Right lung (tissue), 5 donors: ENCODE data around the gene ADCY10. TPM values are rescaled to one million over a fixed set of nuclear protein-coding genes. Genes with fewer than 3 reads are reported as not detected.

Experiments
- DNase-seq, 2 donors: peaks; one replicate each; pipeline ENCODE4 v3.0.0-alpha.2; 2013
- polyA plus RNA-seq, 5 donors: library from polyadenylated mRNA; unstranded; fragments of 120-200 nt; gene quantifications; one replicate each; pipeline versions ENCODE4 v1.2.1 to v1.2.3, GENCODE V29; 2013; ENCODE audit warnings: inconsistent platforms in 1 of 5, low replicate concordance in 1 of 5; ENCODE audit not compliant: insufficient read length in 5 of 5, insufficient read depth in 1 of 5

Gene ADCY10
- polyA plus RNA-seq, 5 donors, result 0.18 to 0.51 (median 0.23) TPM

DNA sequence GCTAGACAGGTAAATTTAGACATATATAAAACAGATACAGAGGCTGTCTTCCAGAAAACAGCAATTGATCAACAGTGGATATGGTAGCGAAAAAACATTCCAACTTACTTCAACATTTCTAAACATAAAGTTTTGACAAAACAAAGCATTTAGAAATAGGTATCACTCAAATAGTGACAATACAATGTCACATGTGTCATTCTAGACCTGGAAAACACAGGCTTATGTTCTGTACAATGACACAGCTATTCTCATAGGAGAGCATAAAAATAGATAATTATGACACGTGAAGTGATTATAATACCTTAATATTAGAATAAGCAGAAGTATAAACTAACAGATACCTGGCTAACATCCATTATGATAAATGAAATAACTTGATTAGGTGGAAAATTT, 14.5 kb upstream of the ADCY10 start:
- DNase-seq, result no peak

DNA sequence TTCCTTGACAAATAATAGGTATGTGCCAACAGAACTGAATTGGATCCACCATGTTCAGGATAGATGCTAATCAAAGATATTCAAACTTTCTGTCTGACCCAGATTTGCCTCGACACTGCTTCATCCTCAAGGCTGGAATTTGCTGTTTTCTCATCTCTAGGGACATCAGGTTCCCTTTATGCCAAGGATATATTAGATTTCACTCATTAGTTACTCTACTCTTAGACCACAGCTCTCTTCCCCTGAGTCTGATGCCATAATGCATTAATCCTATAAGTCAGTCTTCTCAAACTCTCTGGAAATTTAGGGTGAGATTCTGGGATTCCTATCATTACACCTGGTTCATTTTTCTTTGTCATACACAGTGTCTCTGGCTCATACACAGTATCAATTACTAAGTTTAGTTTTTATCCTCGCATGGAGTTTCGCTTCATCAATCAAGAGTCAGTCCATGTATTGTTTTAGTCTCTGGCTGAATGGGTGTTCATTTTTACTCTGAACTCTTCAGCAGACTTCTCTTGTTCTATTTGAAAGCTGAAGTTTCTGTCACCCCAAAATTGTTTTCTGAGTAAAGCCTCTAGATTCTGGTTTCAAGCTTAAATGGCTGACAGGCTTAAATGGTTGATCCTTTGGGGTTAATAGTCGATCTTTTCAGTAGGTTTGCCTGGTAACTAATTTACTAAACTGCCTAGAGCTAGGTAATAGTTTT, 13.3 kb upstream of the ADCY10 start:
- DNase-seq, result no peak

DNA sequence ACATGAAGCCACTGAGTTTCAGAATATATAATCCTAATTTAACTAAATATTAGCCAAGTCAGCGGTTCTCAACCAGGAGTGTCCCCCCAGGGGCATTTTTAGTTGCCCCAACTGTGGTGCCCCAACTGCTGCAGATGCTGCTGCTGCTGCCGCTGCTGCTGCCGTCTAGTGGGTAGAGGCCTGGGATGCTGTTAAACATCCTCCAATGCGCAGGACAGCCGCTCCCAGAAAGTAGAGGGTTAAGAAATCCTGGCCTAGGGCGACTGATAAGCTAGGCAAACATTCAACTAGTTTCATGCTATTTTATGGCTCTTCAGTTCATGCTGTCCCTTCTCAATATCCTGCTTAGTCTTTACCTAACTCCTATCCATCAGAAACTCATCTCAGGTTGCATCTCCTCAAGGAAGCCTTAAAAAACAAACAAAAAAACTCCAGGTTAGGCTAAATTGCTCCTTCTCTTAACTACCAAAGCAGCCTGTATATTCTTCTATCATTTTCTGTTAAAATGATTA, 12.6 kb upstream of the ADCY10 start:
- no peak for DNase-seq

DNA sequence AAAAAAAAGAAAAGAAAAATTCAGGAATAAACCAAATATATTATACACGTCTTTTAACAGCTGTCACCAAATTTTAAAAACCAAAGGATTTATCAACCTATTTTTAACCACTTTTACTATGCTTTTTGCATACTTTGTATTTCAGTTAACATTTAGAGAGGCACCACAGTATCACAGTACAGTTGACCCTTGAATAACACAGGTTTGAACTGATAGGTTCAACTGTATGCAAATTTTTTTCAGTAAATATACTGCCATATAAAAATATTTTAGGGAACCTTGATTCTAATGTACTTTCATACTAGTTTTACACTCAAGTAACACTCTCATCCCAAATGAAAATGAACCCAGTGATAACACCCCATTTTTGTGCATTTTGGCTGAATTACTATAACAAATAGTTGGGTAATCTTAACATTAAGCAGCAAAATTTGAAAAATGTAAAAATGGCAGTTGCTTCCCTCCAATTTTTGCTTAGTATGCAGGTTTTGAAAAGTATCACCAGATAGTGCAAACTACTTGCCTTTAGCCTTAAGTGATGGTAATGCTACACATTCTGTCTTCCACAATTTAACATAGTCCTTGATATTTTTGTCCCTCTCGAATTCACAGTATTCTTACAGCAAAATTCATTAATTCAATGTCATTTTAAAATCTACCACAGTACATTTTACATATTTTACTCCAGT, 10.8 kb upstream of the ADCY10 start:
- no peak for DNase-seq

DNA sequence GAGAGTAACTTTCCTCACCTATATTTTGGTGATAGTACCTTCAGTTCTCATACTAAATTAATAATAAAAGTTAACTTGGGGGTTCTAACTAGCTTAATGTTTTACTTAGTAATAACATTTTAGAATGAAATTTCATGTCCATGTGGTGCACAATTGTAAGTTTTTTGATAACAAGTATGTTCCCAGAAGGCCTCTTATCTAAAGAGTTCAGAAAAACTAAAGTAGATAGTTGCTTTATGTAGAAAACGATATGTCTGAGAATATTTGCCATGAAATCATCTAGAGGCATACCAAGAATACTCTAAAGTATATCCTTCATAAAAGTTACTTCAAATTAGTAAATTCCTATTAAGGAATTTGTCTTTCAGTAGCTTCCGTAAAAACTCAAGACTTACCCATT, 10.2 kb upstream of the ADCY10 start:
- no peak for DNase-seq

DNA sequence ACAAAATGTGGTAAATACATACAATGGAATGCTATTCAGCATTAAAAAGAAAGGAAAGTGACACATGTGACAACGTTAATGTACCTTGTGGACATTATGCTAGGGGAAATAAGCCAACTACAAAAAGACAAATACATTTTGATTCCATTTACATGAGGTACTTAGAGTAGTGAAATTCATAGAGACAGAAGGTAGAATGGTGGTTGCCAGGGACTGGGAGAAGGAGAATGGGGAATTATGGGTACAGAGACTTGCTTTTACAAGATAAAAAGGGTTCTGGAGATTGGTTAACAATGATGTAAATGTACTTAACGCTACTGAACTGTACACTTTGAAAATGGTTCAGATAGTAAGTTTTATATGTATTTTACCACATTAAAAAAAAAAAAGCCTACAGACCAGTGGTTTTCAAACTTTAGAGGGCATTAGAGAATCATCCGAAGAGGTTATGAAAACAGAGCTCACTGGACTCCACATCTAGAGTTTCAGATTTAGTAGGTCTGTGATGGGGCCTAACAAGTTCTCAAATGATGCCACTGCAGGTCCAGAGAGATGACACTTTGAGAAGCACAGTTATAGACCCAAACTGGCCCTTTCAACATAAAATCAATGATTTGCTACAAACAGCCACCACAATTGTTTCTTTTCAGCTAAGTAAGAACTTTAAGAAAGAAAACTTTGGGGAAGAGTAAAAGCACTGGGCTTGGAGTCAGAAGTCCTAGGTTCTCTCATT, 9.6 kb upstream of the ADCY10 start:
- DNase-seq, result no peak

DNA sequence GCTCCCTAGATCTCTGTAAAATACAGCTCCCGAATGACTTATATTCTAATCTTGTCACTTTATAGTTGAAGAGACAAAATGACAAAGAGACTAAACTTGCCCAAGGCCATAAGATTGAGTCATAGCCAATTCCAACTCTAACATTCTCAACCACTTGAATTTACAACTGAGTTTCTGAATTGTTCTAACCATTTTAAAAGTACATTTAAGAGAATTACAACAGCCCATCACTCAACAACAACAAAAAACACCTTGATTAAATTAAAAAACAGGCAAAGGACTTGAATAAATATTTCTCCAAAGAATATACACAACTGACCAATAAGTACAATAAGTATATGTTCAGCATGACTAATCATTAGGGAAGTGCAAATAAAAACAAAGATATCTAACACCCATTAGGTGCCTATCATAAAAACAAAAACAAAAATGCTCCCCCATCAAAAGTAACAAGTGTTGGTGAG, 8.7 kb upstream of the ADCY10 start:
- no peak for DNase-seq

GRCh38 chr1:167922023-167922422, 8.1 kb upstream of the ADCY10 start:
- DNase-seq, result no peak

DNA sequence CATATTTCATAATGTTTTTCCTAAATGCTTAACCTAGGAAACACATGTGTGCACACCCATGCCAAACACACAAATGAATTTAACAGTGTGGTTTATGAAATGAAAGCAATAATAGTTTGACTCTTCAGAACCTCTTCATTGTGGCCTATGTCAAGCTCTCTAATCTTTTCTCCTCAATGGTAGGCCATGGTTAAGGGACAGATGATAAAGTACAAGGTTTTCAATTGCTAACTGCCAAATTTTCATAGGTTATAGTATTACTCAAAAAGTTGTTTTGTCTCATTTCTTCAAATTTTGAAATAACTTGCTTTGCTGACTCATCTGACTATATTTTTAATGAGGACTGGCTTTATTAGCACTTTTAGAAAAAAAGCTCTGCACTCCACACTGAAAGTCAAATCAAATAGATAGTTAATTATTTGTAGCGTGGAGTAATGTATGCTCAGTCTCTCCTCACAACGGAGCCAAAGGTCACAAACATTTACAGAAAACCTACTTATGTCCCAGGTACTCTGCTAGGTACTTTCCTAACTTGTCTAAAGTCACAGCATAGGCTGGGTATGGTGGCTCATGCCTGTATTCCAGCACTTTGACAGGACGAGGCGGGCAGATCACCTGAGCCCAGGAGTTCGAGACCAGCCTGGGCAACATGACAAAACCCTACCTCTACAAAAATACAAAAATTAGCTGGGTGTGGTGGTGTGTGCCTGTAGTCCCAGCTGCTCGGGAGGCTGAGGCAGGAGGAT, 3.0 kb upstream of the ADCY10 start:
- DNase-seq, result no peak

- DNase-seq, result no peak
Measured at GRCh38 chr1:167915569-167915968, 1.6 kb upstream of the ADCY10 start.

DNA sequence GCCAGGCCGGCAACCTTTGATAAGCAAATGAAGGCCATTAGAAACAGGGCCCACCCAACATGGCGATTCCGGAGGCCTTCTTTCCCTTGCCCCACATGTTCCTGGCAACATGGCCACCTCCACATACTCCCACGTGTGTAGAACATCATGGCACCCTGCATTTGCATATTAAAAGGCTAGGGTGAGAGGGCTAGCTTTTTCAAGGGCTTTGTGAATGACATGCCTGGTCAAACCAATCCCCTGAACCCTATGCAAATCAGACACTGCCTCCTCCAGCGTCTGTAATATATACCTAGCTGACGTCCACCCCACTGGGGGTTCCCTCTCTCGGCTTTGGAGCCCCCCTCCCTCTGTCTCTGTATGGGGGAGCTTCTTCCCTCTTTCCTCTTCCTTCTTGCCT, 1.6 kb downstream of the ADCY10 start:
- DNase-seq, result no peak

GRCh38 chr1:167911413-167911812, 2.5 kb downstream of the ADCY10 start:
- no peak for DNase-seq

GRCh38 chr1:167910530-167910929, 3.4 kb downstream of the ADCY10 start:
- DNase-seq, result no peak

- DNase-seq, result no peak
Measured at GRCh38 chr1:167909691-167910180, 4.2 kb downstream of the ADCY10 start.

GRCh38 chr1:167905671-167906070, 8.3 kb downstream of the ADCY10 start:
- DNase-seq, result no peak

- DNase-seq, result peak; percentile 24 to 41
Measured at GRCh38 chr1:167905182-167905581, 8.8 kb downstream of the ADCY10 start.

- no peak for DNase-seq
Measured at GRCh38 chr1:167904652-167905130, 9.2 kb downstream of the ADCY10 start.

- DNase-seq, result no peak
Measured at GRCh38 chr1:167900907-167901306, 13.0 kb downstream of the ADCY10 start.

DNA sequence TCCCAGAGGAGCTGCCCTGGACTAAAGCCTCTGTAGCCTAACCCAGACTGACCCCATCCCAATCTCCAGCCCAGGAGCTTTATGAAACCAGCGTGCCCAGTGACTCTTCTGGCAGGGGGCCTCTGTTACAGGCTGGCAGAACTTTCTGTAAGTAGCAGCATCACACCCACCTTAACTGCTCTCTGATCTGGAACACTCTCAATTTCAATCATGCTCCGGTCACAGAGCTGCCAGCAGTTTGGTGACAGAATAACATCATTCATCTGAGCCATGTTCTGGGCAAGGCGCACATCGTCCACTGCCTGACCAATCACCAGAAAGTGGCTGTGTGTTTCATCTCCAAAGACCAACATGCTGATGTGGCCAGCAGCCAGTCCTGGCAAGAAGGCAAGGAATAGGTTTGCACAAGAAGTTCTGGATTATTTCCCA, 14.7 kb downstream of the ADCY10 start:
- no peak for DNase-seq

- DNase-seq, result no peak
Measured at GRCh38 chr1:167898578-167899222, 15.2 kb downstream of the ADCY10 start.

DNA sequence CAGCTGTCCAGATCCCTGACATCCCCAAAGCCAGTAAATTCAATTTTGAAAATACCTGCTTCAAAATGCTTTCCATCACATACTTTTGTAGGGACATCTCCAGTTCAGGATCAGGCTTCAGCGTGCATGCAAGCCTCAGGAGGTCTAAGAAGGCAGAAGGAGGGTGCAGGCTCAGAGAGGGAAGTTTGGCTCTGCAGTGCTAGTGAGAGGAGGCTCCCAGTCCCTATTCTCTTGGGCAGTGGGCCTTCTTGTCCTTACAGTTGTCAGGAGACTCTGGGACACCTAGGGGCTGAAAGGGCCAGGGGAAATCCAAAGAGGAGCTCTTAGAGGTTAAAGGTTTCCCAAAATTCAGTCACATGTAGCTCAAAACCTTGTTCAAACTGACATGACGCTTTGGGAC, 20.1 kb downstream of the ADCY10 start:
- no peak for DNase-seq
